SK-N-SH (cell line): Measurements from ENCODE around the gene HK2. TPM values are rescaled to one million over a fixed set of nuclear protein-coding genes. Genes with fewer than 3 reads are reported as not detected.

ENCODE experiments used
- CTCF ChIA-PET: fragments of 300-600, 350-600 bp; formaldehyde crosslinking; extraction: SDS; loops from one replicate; lab custom pipeline; 2021; lab: Yijun Ruan, JAX
- POLR2A ChIA-PET: fragments of 350-600 bp; sonication (Branson Sonifier 250); formaldehyde crosslinking; extraction: SDS; loops from one replicate; lab custom pipeline; 2020; ENCODE audit warnings: antibody characterized with exemption, inconsistent platforms; lab: Yijun Ruan, JAX
- DNase-seq: peaks from one replicate; pipeline ENCODE4 v3.0.0; 2012
- H2AFZ ChIP-seq: fragments of 200-600 bp; sonication (generic); 2 replicates; pipeline ENCODE4 v1.8.1; 2016; ENCODE audit warnings: antibody characterized with exemption, mild to moderate bottlenecking, low read depth
- H3F3A ChIP-seq: fragments of 200-600 bp; sonication (generic); replicated peaks from 2 replicates; pipeline ENCODE3; 2016; ENCODE audit warnings: antibody characterized with exemption, mild to moderate bottlenecking; ENCODE audit not compliant: insufficient read depth
- H3K27ac ChIP-seq, 2 experiments: fragments of 200-500 bp in 1 of 2; fragments of 200-600 bp in 1 of 2; sonication (Bioruptor generic) in 1 of 2; sonication (generic), shearing (Covaris generic) in 1 of 2; 2 replicates each; pipeline versions ENCODE4 v1.5.1 to v1.6.1; 2014 to 2016; ENCODE audit warnings: low read depth in 2 of 2, inconsistent platforms in 1 of 2, low read length in 1 of 2, mild to moderate bottlenecking in 1 of 2, mixed read lengths in 1 of 2
- H3K27me3 ChIP-seq: fragments of 200-600 bp; sonication (generic), shearing (Covaris generic); 2 replicates; pipeline ENCODE4 v1.6.1; 2016; ENCODE audit warnings: mixed run types; ENCODE audit not compliant: insufficient read depth
- H3K36me3 ChIP-seq, 2 experiments: fragments of 200-500 bp in 1 of 2; fragments of 200-600 bp in 1 of 2; sonication (Bioruptor generic) in 1 of 2; sonication (generic) in 1 of 2; replicated peaks in 1 of 2; 2 replicates each; pipeline versions ENCODE3 to v1.5.1; 2014 to 2016; ENCODE audit warnings: low read length in 1 of 2, mild to moderate bottlenecking in 1 of 2; ENCODE audit not compliant: insufficient read depth in 2 of 2, control insufficient read depth in 1 of 2
- H3K4me1 ChIP-seq, 2 experiments: fragments of 200-500 bp in 1 of 2; fragments of 200-600 bp in 1 of 2; sonication (Bioruptor generic) in 1 of 2; sonication (generic), shearing (Covaris generic) in 1 of 2; 2 replicates each; pipeline versions ENCODE4 v1.5.1 to v1.6.1; 2014 to 2016; ENCODE audit warnings: low read depth in 1 of 2, low read length in 1 of 2, mixed run types in 1 of 2; ENCODE audit not compliant: insufficient read depth in 2 of 2, control insufficient read depth in 1 of 2
- H3K4me2 ChIP-seq: fragments of 200-600 bp; sonication (generic), shearing (Covaris generic); 2 replicates; pipeline ENCODE4 v1.6.1; 2017; ENCODE audit warnings: mixed run types
- H3K4me3 ChIP-seq, 2 experiments: fragments of 200-500 bp in 1 of 2; fragments of 200-600 bp in 1 of 2; sonication (Bioruptor generic) in 1 of 2; sonication (generic), shearing (Covaris generic) in 1 of 2; 2 replicates each; pipeline versions ENCODE4 v1.5.1 to v1.8.1; 2014 to 2016; ENCODE audit warnings: low read depth in 2 of 2, inconsistent platforms in 1 of 2, low read length in 1 of 2, mild to moderate bottlenecking in 1 of 2, mixed read lengths in 1 of 2, moderate library complexity in 1 of 2
- H3K79me2 ChIP-seq: fragments of 200-600 bp; sonication (generic); 2 replicates; pipeline ENCODE4 v1.8.1; 2017; ENCODE audit warnings: mild to moderate bottlenecking; ENCODE audit not compliant: insufficient read depth
- H3K9ac ChIP-seq: fragments of 200-600 bp; sonication (generic); 2 replicates; pipeline ENCODE4 v1.6.1; 2017; ENCODE audit warnings: mixed run types
- H3K9me2 ChIP-seq: fragments of 200-600 bp; sonication (generic); 2 replicates; pipeline ENCODE4 v1.6.1; 2017; ENCODE audit warnings: mixed run types
- H3K9me3 ChIP-seq: fragments of 200-600 bp; sonication (generic); 2 replicates; pipeline ENCODE4 v1.6.1; 2017; ENCODE audit warnings: mixed run types, mild to moderate bottlenecking, moderate library complexity
- H4K20me1 ChIP-seq: fragments of 200-600 bp; sonication (generic); 2 replicates; pipeline ENCODE4 v1.6.1; 2017; ENCODE audit warnings: mild to moderate bottlenecking, mixed run types; ENCODE audit not compliant: insufficient read depth
- CHD2 ChIP-seq: fragments of 150-350 bp; IDR thresholded peaks from 2 replicates; pipeline ENCODE4 v1.6.1; 2018; ENCODE audit warnings: low read length; ENCODE audit not compliant: partially characterized antibody
- ELF1 ChIP-seq: IDR thresholded peaks from 2 replicates; pipeline ENCODE4 v1.4.0; 2012
- EZH2phosphoT487 ChIP-seq: fragments of 200-600 bp; sonication (generic); IDR thresholded peaks from 2 replicates; pipeline ENCODE4 v1.6.1; 2017; ENCODE audit warnings: low read depth, mixed run types, mild to moderate bottlenecking, antibody characterized with exemption, moderate library complexity, borderline replicate concordance
- FOSL2 ChIP-seq: IDR thresholded peaks from 2 replicates; pipeline ENCODE4 v1.4.0; 2012; ENCODE audit warnings: low read depth, mild to moderate bottlenecking, moderate library complexity, borderline replicate concordance
- FOXM1 ChIP-seq: IDR thresholded peaks from 2 replicates; pipeline ENCODE4 v1.4.0; 2012; ENCODE audit warnings: low read depth, mild to moderate bottlenecking
- JUND ChIP-seq: IDR thresholded peaks from 2 replicates; pipeline ENCODE4 v1.4.0; 2012
- MEF2A ChIP-seq: IDR thresholded peaks from 2 replicates; pipeline ENCODE4 v1.4.0; 2012; ENCODE audit warnings: low read depth, borderline replicate concordance
- MXI1 ChIP-seq: IDR thresholded peaks from 2 replicates; pipeline ENCODE4 v1.6.1; 2012; ENCODE audit warnings: mild to moderate bottlenecking, low read depth, low read length, improper control_type of control experiment
- NRF1 ChIP-seq: IDR thresholded peaks from 2 replicates; pipeline ENCODE4 v1.6.1; 2012; ENCODE audit warnings: low read depth, mild to moderate bottlenecking, low read length
- RAD21 ChIP-seq: IDR thresholded peaks from 2 replicates; pipeline ENCODE4 v1.6.1; 2012; ENCODE audit warnings: mild to moderate bottlenecking, low read length
- RFX5 ChIP-seq: IDR thresholded peaks from 2 replicates; pipeline ENCODE4 v1.6.1; 2012; ENCODE audit warnings: mild to moderate bottlenecking, improper control_type of control experiment, low read length
- RXRA ChIP-seq: IDR thresholded peaks from 2 replicates; pipeline ENCODE4 v1.4.0; 2012; ENCODE audit warnings: low read depth, mild to moderate bottlenecking, borderline replicate concordance
- SMC3 ChIP-seq: IDR thresholded peaks from 2 replicates; pipeline ENCODE4 v1.6.1; 2012; ENCODE audit warnings: low read depth, low read length, improper control_type of control experiment
- TAF1 ChIP-seq: IDR thresholded peaks from 2 replicates; pipeline ENCODE4 v1.6.1; 2012; ENCODE audit warnings: low read depth, mild to moderate bottlenecking, low read length, moderate library complexity, borderline replicate concordance
- USF1 ChIP-seq: IDR thresholded peaks from 2 replicates; pipeline ENCODE4 v1.4.0; 2012; ENCODE audit warnings: low read depth, borderline replicate concordance
- WGBS: methylation state at CpG from one replicate; pipeline ENCODE4 v1.1.6; 2017; ENCODE audit warnings: low lambda C conversion rate; 5-methylcytosine and 5-hydroxymethylcytosine counted together
- polyA plus RNA-seq, 3 experiments: library from polyadenylated mRNA; depleted of rRNA; stranded (reverse); fragments of >200 nt; gene quantifications; 2 replicates each; pipeline ENCODE4 v1.2.3, GENCODE V29; 2012
- TF ChIP-seq, protein P1 (sequence below): fragments of 200-600 bp; sonication (generic); IDR thresholded peaks from 2 replicates; pipeline ENCODE4 v1.6.1; 2017; ENCODE audit warnings: antibody characterized with exemption, mild to moderate bottlenecking, moderate library complexity
- TF ChIP-seq, protein P2 (sequence below): fragments of 150-350 bp; IDR thresholded peaks from 2 replicates; pipeline ENCODE4 v1.6.1; 2016; ENCODE audit warnings: mild to moderate bottlenecking, low read depth, low read length
- TF ChIP-seq, protein P3 (sequence below): IDR thresholded peaks from 2 replicates; pipeline ENCODE4 v1.4.0; 2012; ENCODE audit warnings: low read depth, borderline replicate concordance

The HK2 gene
- polyA plus RNA-seq, 1 of the 3 experiments (the other 2 are of a cell fraction): 13.5 TPM

- POLR2A ChIA-PET: no interaction called here
- Histone ChIP-seq H3K4me3 (no peak overlapping the region), H3K27ac (no peak overlapping the region), H3K27me3 (no peaks in the 10 kb centered on the region; the same call in 1 of the 2 replicates), H3F3A (no peaks in the 10 kb centered on the region), H3K79me2 (no peaks in the 10 kb centered on the region), H3K9ac (no peak overlapping the region), H3K9me3 (0 out of 2 replicates have a peak, but pooled peaks cover 7% of the 10 kb centered on the region), H3K4me1 (no peaks in the 10 kb centered on the region), H4K20me1 (no peaks in the 10 kb centered on the region), H2AFZ (no peak overlapping the region), H3K4me2 (no peak overlapping the region), H3K9me2 (no peaks in the 10 kb centered on the region), H3K36me3 (no peaks in the 10 kb centered on the region)
- 32% methylated on average over 2 of the region's 2 CpGs for WGBS
- CTCF ChIA-PET: no interaction called here
- TF ChIP-seq RFX5: no peak
- no peak for TF ChIP-seq NRF1
- TF ChIP-seq RXRA: no peak
- TF ChIP-seq FOSL2: no peak
- no peak for TF ChIP-seq MEF2A
- no peak for TF ChIP-seq JUND
- no peak for TF ChIP-seq CHD2
- TF ChIP-seq, protein P1, sequence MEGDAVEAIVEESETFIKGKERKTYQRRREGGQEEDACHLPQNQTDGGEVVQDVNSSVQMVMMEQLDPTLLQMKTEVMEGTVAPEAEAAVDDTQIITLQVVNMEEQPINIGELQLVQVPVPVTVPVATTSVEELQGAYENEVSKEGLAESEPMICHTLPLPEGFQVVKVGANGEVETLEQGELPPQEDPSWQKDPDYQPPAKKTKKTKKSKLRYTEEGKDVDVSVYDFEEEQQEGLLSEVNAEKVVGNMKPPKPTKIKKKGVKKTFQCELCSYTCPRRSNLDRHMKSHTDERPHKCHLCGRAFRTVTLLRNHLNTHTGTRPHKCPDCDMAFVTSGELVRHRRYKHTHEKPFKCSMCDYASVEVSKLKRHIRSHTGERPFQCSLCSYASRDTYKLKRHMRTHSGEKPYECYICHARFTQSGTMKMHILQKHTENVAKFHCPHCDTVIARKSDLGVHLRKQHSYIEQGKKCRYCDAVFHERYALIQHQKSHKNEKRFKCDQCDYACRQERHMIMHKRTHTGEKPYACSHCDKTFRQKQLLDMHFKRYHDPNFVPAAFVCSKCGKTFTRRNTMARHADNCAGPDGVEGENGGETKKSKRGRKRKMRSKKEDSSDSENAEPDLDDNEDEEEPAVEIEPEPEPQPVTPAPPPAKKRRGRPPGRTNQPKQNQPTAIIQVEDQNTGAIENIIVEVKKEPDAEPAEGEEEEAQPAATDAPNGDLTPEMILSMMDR: no peak
- no peak for TF ChIP-seq EZH2phosphoT487
- TF ChIP-seq MXI1: no peak
- no peak for TF ChIP-seq ELF1
- no peak for TF ChIP-seq TAF1
- TF ChIP-seq RAD21: no peak
- no peak for TF ChIP-seq SMC3
- TF ChIP-seq, protein P2, sequence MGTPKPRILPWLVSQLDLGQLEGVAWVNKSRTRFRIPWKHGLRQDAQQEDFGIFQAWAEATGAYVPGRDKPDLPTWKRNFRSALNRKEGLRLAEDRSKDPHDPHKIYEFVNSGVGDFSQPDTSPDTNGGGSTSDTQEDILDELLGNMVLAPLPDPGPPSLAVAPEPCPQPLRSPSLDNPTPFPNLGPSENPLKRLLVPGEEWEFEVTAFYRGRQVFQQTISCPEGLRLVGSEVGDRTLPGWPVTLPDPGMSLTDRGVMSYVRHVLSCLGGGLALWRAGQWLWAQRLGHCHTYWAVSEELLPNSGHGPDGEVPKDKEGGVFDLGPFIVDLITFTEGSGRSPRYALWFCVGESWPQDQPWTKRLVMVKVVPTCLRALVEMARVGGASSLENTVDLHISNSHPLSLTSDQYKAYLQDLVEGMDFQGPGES: no peak
- no peak for DNase-seq
Observed at GRCh38 chr2:74789271-74789670, 44.7 kb upstream of the HK2 start.

- no peak for DNase-seq
- WGBS: 67% methylated on average over 5 of the region's 5 CpGs
- H3K4me1 ChIP-seq: no peaks in the 10 kb centered on the region
- no peaks in the 10 kb centered on the region for H3K27me3 ChIP-seq
- no peaks in the 10 kb centered on the region for H3K9me2 ChIP-seq
- H3K27ac ChIP-seq: no peak overlapping the region
- TF ChIP-seq JUND: no peak
- no peak for TF ChIP-seq RFX5
- no peak for TF ChIP-seq FOXM1
- TF ChIP-seq, protein P1: no peak
- TF ChIP-seq, protein P3, sequence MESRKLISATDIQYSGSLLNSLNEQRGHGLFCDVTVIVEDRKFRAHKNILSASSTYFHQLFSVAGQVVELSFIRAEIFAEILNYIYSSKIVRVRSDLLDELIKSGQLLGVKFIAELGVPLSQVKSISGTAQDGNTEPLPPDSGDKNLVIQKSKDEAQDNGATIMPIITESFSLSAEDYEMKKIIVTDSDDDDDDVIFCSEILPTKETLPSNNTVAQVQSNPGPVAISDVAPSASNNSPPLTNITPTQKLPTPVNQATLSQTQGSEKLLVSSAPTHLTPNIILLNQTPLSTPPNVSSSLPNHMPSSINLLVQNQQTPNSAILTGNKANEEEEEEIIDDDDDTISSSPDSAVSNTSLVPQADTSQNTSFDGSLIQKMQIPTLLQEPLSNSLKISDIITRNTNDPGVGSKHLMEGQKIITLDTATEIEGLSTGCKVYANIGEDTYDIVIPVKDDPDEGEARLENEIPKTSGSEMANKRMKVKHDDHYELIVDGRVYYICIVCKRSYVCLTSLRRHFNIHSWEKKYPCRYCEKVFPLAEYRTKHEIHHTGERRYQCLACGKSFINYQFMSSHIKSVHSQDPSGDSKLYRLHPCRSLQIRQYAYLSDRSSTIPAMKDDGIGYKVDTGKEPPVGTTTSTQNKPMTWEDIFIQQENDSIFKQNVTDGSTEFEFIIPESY: no peak
- no peak for TF ChIP-seq RXRA
- no peak for TF ChIP-seq NRF1
- no peak for TF ChIP-seq USF1
- TF ChIP-seq, all 33 proteins: peak for 0
- Histone ChIP-seq H3K4me2 (no peak overlapping the region), H3F3A (no peaks in the 10 kb centered on the region), H2AFZ (no peak overlapping the region), H4K20me1 (no peaks in the 10 kb centered on the region), H3K9ac (no peak overlapping the region), H3K36me3 (no peaks in the 10 kb centered on the region), H3K4me3 (no peak overlapping the region), H3K9me3 (0 out of 2 replicates have a peak, but pooled peaks cover 7% of the 10 kb centered on the region), H3K79me2 (no peaks in the 10 kb centered on the region)
- ChIA-PET CTCF (interaction anchor here (1.0 to 1.6 kb wide), 2 partner anchors 45 to 127 kb away, joined by 3 to 7 read pairs; no protein-coding TSS in a partner anchor), POLR2A (no interaction called here)
Observed at GRCh38 chr2:74792282-74792681, 41.6 kb upstream of the HK2 start.
